Measurements from ENCODE around the gene FN1. TPM values are rescaled to one million over a fixed set of nuclear protein-coding genes. Genes with fewer than 3 reads are reported as not detected.
"Not testable (repeated sequence)": the region's sequence is repeated elsewhere in the genome, so short reads cannot be mapped to it uniquely, and the experiment has no call there.

FN1 gene
- total RNA-seq, 3 donors from 2014 or later = 74.9 to 295 (median 102) TPM

GRCh38 chr2:215409331-215410127, 26.3 kb downstream of the FN1 start:
- Histone ChIP-seq H3K27ac (no peak overlapping the region), H3K36me3 (no peaks in the 10 kb centered on the region)
- intact Hi-C loops (cut with DNase I; ENCODE audit: low total_unique reads) = no loop called here

GRCh38 chr2:215408441-215408840, 27.4 kb downstream of the FN1 start:
- DNase-seq (ENCODE audit: low spot score in 2 of 2); H3K27ac ChIP-seq; H3K27me3 ChIP-seq; H3K9me3 ChIP-seq; intact Hi-C loops (cut with DNase I; ENCODE audit: low total_unique reads); H3K4me3 ChIP-seq; H3K4me1 ChIP-seq; H3K36me3 ChIP-seq: not testable (repeated sequence)

More at GRCh38 chr2:215409331-215410127, 26.3 kb downstream of the FN1 start:
- DNase-seq (ENCODE audit: low spot score in 2 of 2) = peak in 1 of 2 donors; percentile 39
- H3K4me1 ChIP-seq = no peaks in the 10 kb centered on the region
- TF ChIP-seq POLR2A (IDR thresholded peaks at IDR 0.05) = no peak
- no peak for TF ChIP-seq CTCF (IDR thresholded peaks at IDR 0.05)
- no peak for TF ChIP-seq POLR2AphosphoS5 (IDR thresholded peaks at IDR 0.05)
- H3K4me3 ChIP-seq = no peak overlapping the region
- H3K27me3 ChIP-seq = no peaks in the 10 kb centered on the region
- no peaks in the 10 kb centered on the region for H3K9me3 ChIP-seq

GRCh38 chr2:215407590-215408264, 28.1 kb downstream of the FN1 start:
- Histone ChIP-seq H3K9me3 (no peaks in the 10 kb centered on the region), H3K4me3 (no peak overlapping the region), H3K4me1 (no peaks in the 10 kb centered on the region), H3K36me3 (no peaks in the 10 kb centered on the region), H3K27me3 (no peaks in the 10 kb centered on the region), H3K27ac (no peak overlapping the region)
- DNase-seq (ENCODE audit: low spot score in 2 of 2) = no peak
- intact Hi-C loops (cut with DNase I; ENCODE audit: low total_unique reads) = no loop called here
- no peak for TF ChIP-seq POLR2A (IDR thresholded peaks at IDR 0.05)
- TF ChIP-seq POLR2AphosphoS5 (IDR thresholded peaks at IDR 0.05) = no peak
- TF ChIP-seq CTCF (IDR thresholded peaks at IDR 0.05) = no peak

GRCh38 chr2:215407061-215407460, 28.8 kb downstream of the FN1 start:
- no peak for TF ChIP-seq POLR2A (IDR thresholded peaks at IDR 0.05)
- TF ChIP-seq CTCF (IDR thresholded peaks at IDR 0.05) = no peak
- TF ChIP-seq POLR2AphosphoS5 (IDR thresholded peaks at IDR 0.05) = no peak
- Histone ChIP-seq H3K27me3 (no peaks in the 10 kb centered on the region), H3K4me3 (no peak overlapping the region), H3K36me3 (no peaks in the 10 kb centered on the region), H3K4me1 (no peaks in the 10 kb centered on the region), H3K9me3 (no peaks in the 10 kb centered on the region), H3K27ac (no peak overlapping the region)
- intact Hi-C loops (cut with DNase I; ENCODE audit: low total_unique reads) = no loop called here
- DNase-seq (ENCODE audit: low spot score in 2 of 2) = no peak

- intact Hi-C loops (cut with DNase I; ENCODE audit: low total_unique reads) = no loop called here
- TF ChIP-seq POLR2A (IDR thresholded peaks at IDR 0.05) (no peak), POLR2AphosphoS5 (IDR thresholded peaks at IDR 0.05) (no peak), CTCF (IDR thresholded peaks at IDR 0.05) (no peak)
- Histone ChIP-seq H3K36me3 (no peaks in the 10 kb centered on the region), H3K27ac (no peak overlapping the region), H3K27me3 (no peaks in the 10 kb centered on the region), H3K9me3 (no peaks in the 10 kb centered on the region), H3K4me1 (no peaks in the 10 kb centered on the region), H3K4me3 (no peak overlapping the region)
- DNase-seq (ENCODE audit: low spot score in 2 of 2) = no peak
Observed at GRCh38 chr2:215405722-215406581, 29.9 kb downstream of the FN1 start.

All from breast epithelium (tissue), 4 donors.